ENCODE results near the gene ERMAP.
"Not testable (repeated sequence)": the region's sequence is repeated elsewhere in the genome, so short reads cannot be mapped to it uniquely, and the experiment has no call there.

ERMAP gene

DNA sequence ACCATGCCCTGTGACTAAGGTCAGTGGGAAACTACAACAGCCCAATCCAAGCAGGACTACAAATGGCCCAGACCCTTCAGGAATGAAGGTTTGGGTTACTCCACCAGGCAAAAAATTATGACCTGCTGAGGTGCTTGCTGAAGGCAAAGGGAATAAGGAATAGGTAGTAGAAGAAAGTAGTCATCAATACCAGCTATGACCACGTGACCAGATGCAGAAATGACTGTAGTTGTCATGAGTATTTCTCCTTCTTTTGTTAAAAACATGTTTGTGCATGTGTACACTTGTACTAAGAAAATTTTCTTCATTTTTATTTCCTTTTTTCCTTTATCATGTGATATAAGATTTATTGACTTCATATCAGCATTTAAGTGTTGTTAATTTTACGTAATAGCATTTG is 52.3 kb downstream of the ERMAP start:
- DNase-seq (ENCODE audit: low read depth in 2 of 2, low spot score in 1 of 2): not testable (repeated sequence)

- not testable (repeated sequence) for DNase-seq (ENCODE audit: low read depth in 2 of 2, low spot score in 1 of 2)
Measured at GRCh38 chr1:42869751-42870150, 52.8 kb downstream of the ERMAP start.

- DNase-seq (ENCODE audit: low read depth in 2 of 2, low spot score in 1 of 2): not testable (repeated sequence)
Measured at GRCh38 chr1:42873108-42873507, 56.2 kb downstream of the ERMAP start.

GRCh38 chr1:42873670-42874069 is 56.7 kb downstream of the ERMAP start:
- DNase-seq (ENCODE audit: low read depth in 2 of 2, low spot score in 1 of 2): no peak

DNA sequence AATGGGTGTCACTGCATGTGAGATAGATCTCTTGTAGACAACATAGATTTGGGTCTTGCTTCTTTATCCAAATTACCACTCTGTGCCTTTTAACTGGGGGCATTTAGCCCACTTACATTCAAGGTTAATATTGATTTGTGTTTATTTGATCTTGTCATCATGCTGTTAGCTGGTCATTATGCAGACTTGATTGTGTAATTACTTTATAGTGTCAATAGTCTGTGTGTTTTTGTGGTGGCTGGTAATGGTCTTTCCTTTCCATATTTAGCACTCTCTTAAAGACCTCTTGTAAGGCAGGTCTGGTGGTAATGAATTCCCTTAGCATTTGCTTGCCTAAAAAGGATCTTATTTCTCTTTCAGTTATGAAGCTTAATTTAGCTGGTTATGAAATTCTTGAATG is 59.1 kb downstream of the ERMAP start:
- DNase-seq (ENCODE audit: low read depth in 2 of 2, low spot score in 1 of 2): no peak

DNA sequence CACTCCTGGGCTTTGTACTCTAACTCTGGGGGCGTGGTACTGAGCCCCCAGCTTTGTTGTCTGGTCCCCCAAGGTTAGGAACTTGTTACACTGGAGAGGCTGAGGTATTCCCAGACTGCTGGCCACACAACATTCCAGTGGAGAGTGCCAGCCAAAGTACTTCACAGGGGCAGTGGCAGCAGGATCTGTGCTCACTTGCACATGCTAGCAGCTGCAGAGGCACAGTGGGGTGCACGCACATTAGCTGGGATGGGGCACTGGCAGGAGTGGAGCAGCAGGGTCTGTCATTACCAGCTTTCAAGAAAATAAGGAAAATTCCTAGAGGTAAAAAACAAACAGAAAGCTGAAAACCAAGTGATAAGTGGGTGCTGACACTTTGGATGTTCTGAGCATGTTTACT is 60.5 kb downstream of the ERMAP start:
- no peak for DNase-seq (ENCODE audit: low read depth in 2 of 2, low spot score in 1 of 2)

- DNase-seq (ENCODE audit: low read depth in 2 of 2, low spot score in 1 of 2): no peak
Measured at GRCh38 chr1:42880384-42880783, 63.5 kb downstream of the ERMAP start.

- DNase-seq (ENCODE audit: low read depth in 2 of 2, low spot score in 1 of 2): no peak
Measured at GRCh38 chr1:42886046-42886739, 69.3 kb downstream of the ERMAP start.

DNA sequence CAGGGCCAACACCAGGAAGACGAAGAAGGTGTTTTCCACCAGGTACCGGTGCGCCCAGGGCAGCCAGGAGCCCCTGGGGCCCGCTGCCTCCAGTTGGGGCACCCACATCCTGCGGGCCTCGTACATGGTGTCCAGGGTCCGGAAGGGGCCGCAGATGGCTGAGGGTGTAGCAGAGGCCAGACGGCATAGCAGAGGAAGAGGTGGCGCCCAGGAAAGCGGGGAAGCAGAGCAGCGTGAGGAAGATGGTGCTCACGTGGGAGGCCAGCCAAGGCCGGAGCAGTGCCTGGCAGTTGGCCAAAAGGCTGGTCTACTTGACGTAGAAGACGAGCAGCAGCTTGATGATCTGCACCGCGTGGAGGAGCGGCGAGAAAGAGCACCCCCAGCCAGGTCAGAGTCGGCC is 69.9 kb downstream of the ERMAP start:
- DNase-seq (ENCODE audit: low read depth in 2 of 2, low spot score in 1 of 2): no peak

GRCh38 chr1:42887366-42887765 is 70.4 kb downstream of the ERMAP start:
- no peak for DNase-seq (ENCODE audit: low read depth in 2 of 2, low spot score in 1 of 2)

DNA sequence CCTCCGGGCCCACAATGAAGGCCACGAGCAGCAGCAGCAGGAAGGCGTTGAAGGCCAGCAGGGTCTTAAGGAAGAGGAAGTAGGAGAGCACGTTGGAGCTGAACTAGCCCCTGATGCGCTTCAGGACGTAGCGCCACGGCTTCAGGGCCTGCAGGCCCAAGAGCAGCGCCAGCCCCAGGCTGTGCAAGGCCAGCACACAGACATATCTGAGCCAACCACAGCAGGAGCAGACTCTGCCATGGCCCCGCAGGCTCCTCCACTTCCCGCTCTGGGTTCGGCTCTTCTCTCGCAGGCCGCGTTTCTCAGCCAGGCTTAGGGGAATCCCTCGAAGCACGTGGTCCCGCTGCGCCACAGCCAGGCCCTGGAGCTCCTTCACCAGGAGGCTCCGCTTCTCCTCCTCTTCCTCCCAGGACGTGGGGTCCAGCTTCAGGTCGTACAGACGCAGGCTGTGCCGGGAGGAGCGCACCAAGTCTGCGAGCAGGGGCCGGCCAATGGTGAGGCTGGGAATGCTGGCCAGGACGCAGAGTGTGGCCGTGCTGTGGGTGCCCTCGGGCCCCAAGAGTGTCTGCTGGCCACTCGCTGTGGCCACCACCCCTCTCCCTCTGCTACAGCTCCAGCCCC is 71.2 kb downstream of the ERMAP start:
- DNase-seq (ENCODE audit: low read depth in 2 of 2, low spot score in 1 of 2): no peak

GRCh38 chr1:42889264-42889663 is 72.3 kb downstream of the ERMAP start:
- DNase-seq (ENCODE audit: low read depth in 2 of 2, low spot score in 1 of 2): no peak

GRCh38 chr1:42891465-42892138 is 74.7 kb downstream of the ERMAP start:
- DNase-seq (ENCODE audit: low read depth in 2 of 2, low spot score in 1 of 2): no peak
